Neural cell (in vitro differentiated cells): ENCODE data around the gene GLRA2. TPM values are rescaled to one million over a fixed set of nuclear protein-coding genes. Genes with fewer than 3 reads are reported as not detected.

Source experiments
- H2AFZ ChIP-seq: fragments of 200-600, 300-800 bp; sonication (generic), shearing (Covaris generic); 2 replicates; pipeline ENCODE4 v1.6.0; 2014; ENCODE audit warnings: low read depth, mild to moderate bottlenecking, antibody characterized with exemption, low read length, moderate library complexity
- H3F3A ChIP-seq: fragments of 200-600 bp; shearing (Covaris generic); 2 replicates; pipeline ENCODE4 v1.6.1; 2016; ENCODE audit warnings: mild to moderate bottlenecking, moderate library complexity, mixed read lengths, antibody characterized with exemption, low read length; ENCODE audit not compliant: insufficient read depth, poor library complexity, severe bottlenecking
- H3K27ac ChIP-seq: fragments of 200-600, 300-800 bp; sonication (generic), shearing (Covaris generic); 2 replicates; pipeline ENCODE4 v1.5.1; 2014; ENCODE audit warnings: mild to moderate bottlenecking, low read length, moderate library complexity
- H3K27me3 ChIP-seq: fragments of 300-800, 200-600 bp; sonication (generic), shearing (Covaris generic); 2 replicates; pipeline ENCODE4 v1.6.0; 2014; ENCODE audit warnings: mild to moderate bottlenecking, low read depth, low read length, moderate library complexity; ENCODE audit not compliant: insufficient read depth
- H3K36me3 ChIP-seq: fragments of 300-800, 200-600 bp; sonication (generic), shearing (Covaris generic); 2 replicates; pipeline ENCODE4 v1.5.1; 2014; ENCODE audit warnings: mild to moderate bottlenecking, antibody characterized with exemption, low read length, moderate library complexity; ENCODE audit not compliant: insufficient read depth
- H3K4me2 ChIP-seq: fragments of 300-800, 200-600 bp; sonication (generic), shearing (Covaris generic); 2 replicates; pipeline ENCODE4 v1.6.0; 2014; ENCODE audit warnings: mild to moderate bottlenecking, low read length
- H3K4me3 ChIP-seq: fragments of 300-800, 200-600 bp; sonication (generic), shearing (Covaris generic); 2 replicates; pipeline ENCODE4 v1.5.1; 2014; ENCODE audit warnings: mild to moderate bottlenecking, low read length, moderate library complexity
- H3K79me2 ChIP-seq: fragments of 200-600 bp; shearing (Covaris generic); replicated peaks from 2 replicates; pipeline ENCODE4 v1.6.0; 2014; ENCODE audit warnings: mild to moderate bottlenecking, low read length, moderate library complexity; ENCODE audit not compliant: insufficient read depth
- H3K9ac ChIP-seq: fragments of 300-800, 200-600 bp; sonication (generic), shearing (Covaris generic); 2 replicates; pipeline ENCODE4 v1.6.1; 2016; ENCODE audit warnings: mild to moderate bottlenecking, low read length, mixed read lengths
- H3K9me2 ChIP-seq: fragments of 200-600 bp; shearing (Covaris generic); 2 replicates; pipeline ENCODE4 v1.6.1; 2016; ENCODE audit warnings: mild to moderate bottlenecking, low read length, mixed read lengths; ENCODE audit not compliant: insufficient read depth
- H3K9me3 ChIP-seq: fragments of 200-600, 300-800 bp; sonication (generic), shearing (Covaris generic); 2 replicates; pipeline ENCODE4 v1.6.1; 2016; ENCODE audit warnings: mild to moderate bottlenecking, mixed run types, low read length, moderate library complexity, mixed read lengths
- H4K20me1 ChIP-seq: fragments of 200-600 bp; shearing (Covaris generic); 2 replicates; pipeline ENCODE4 v1.6.1; 2016; ENCODE audit warnings: mild to moderate bottlenecking, mixed run types; ENCODE audit not compliant: insufficient read depth
- CTCF ChIP-seq: fragments of 450-650 bp; IDR thresholded peaks from 2 replicates; pipeline ENCODE4 v1.5.1; 2014; ENCODE audit warnings: antibody characterized with exemption, mild to moderate bottlenecking, moderate library complexity; ENCODE audit not compliant: poor library complexity, severe bottlenecking
- EP300 ChIP-seq: fragments of 450-650 bp; conservative IDR thresholded peaks from 2 replicates; pipeline ENCODE4 v1.6.1; 2014; ENCODE audit warnings: antibody characterized with exemption, mild to moderate bottlenecking, moderate library complexity; ENCODE audit not compliant: poor library complexity, severe bottlenecking
- EZH2 ChIP-seq: fragments of 200-600, 300-800 bp; shearing (Covaris generic), sonication (generic); IDR thresholded peaks from 2 replicates; pipeline ENCODE4 v1.6.1; 2014; ENCODE audit warnings: antibody characterized with exemption, low read length, borderline replicate concordance, mild to moderate bottlenecking; ENCODE audit not compliant: insufficient read depth, poor library complexity, severe bottlenecking
- MXI1 ChIP-seq: fragments of 450-650 bp; conservative IDR thresholded peaks from 2 replicates; pipeline ENCODE4 v1.6.1; 2014; ENCODE audit warnings: antibody characterized with exemption, mild to moderate bottlenecking; ENCODE audit not compliant: poor library complexity, severe bottlenecking
- POLR2AphosphoS5 ChIP-seq: IDR thresholded peaks from 2 replicates; pipeline ENCODE4 v1.6.1; 2012
- RAD21 ChIP-seq: fragments of 450-650 bp; conservative IDR thresholded peaks from 2 replicates; pipeline ENCODE4 v1.6.1; 2014; ENCODE audit warnings: antibody characterized with exemption, mild to moderate bottlenecking, moderate library complexity
- REST ChIP-seq: IDR thresholded peaks from 2 replicates; pipeline ENCODE4 v1.6.1; 2012; ENCODE audit warnings: borderline replicate concordance
- SMC3 ChIP-seq: fragments of 450-650 bp; conservative IDR thresholded peaks from 2 replicates; pipeline ENCODE4 v1.6.1; 2014; ENCODE audit warnings: antibody characterized with exemption, mild to moderate bottlenecking, moderate library complexity; ENCODE audit not compliant: poor library complexity
- TAF1 ChIP-seq: IDR thresholded peaks from 2 replicates; pipeline ENCODE4 v1.6.1; 2012; ENCODE audit warnings: low read depth
- polyA plus RNA-seq: library from polyadenylated mRNA; depleted of rRNA; stranded (reverse); fragments of >200 nt; gene quantifications from 2 replicates; pipeline ENCODE4 v1.2.3, GENCODE V29; 2014

GLRA2 gene
- polyA plus RNA-seq, 1 donor from 2014 or later, result 18.6 TPM

DNA sequence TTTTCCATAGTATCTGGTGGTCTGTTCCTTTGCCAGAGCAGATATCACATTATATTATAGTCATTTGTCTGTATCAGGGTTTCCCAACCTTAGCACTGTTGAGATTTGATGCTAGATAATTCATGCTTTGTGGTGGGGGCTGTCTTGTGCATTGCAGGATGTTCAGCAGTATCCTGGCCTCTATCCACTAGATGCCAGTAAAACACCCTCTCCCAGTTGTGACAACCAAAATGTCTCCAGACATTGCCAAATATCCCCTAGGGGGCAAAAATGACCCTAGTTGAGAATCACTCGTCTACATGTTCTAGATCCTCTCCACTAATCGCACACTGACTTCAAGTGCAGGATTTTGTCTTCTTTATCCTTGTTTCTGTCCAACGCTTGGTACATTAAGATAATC is 182.8 kb downstream of the GLRA2 start:
- Histone ChIP-seq H3K79me2 (no peaks in the 10 kb centered on the region), H3K4me3 (no peak overlapping the region), H3K9me2 (no peaks in the 10 kb centered on the region), H3K36me3 (no peaks in the 10 kb centered on the region), H3F3A (no peaks in the 10 kb centered on the region), H3K9me3 (no peaks in the 10 kb centered on the region), H3K27me3 (no peaks in the 10 kb centered on the region), H2AFZ (no peak overlapping the region), H3K9ac (no peak overlapping the region), H3K27ac (no peak overlapping the region), H4K20me1 (no peaks in the 10 kb centered on the region), H3K4me2 (no peak overlapping the region)
- TF ChIP-seq TAF1 (no peak), POLR2AphosphoS5 (no peak), EP300 (no peak), CTCF (no peak), REST (no peak), MXI1 (no peak), EZH2 (no peak), SMC3 (no peak), RAD21 (no peak)

- TF ChIP-seq MXI1 (no peak), SMC3 (no peak), EP300 (no peak), REST (no peak), RAD21 (no peak), TAF1 (no peak), CTCF (no peak)
- H3K4me2 ChIP-seq, result no peak overlapping the region
- no peak overlapping the region for H2AFZ ChIP-seq
- H3K27me3 ChIP-seq, result no peaks in the 10 kb centered on the region
- H3K9me3 ChIP-seq, result no peaks in the 10 kb centered on the region
- H3K4me3 ChIP-seq, result no peak overlapping the region
- H3F3A ChIP-seq, result no peaks in the 10 kb centered on the region
- H3K27ac ChIP-seq, result no peak overlapping the region
- H3K9ac ChIP-seq, result no peak overlapping the region
- H3K9me2 ChIP-seq, result no peaks in the 10 kb centered on the region
- no peaks in the 10 kb centered on the region for H3K79me2 ChIP-seq
- no peaks in the 10 kb centered on the region for H4K20me1 ChIP-seq
- no peaks in the 10 kb centered on the region for H3K36me3 ChIP-seq
Observed at GRCh38 chrX:14717949-14718348, 188.6 kb downstream of the GLRA2 start.
